Endometrial microvascular endothelial cells (primary cell): ENCODE data around the gene CEP89. TPM values are rescaled to one million over a fixed set of nuclear protein-coding genes. Genes with fewer than 3 reads are reported as not detected.
"Not testable (repeated sequence)": the region's sequence is repeated elsewhere in the genome, so short reads cannot be mapped to it uniquely, and the experiment has no call there.

ENCODE experiments used
- in situ Hi-C: cut with HindIII; loops from 2 replicates; pipeline ENCODE4 v1.10.0; 2017; ENCODE audit warnings: low sequenced_read_pairs, low pct_unique_long_range_greater_than_20kb; ENCODE audit errors: inconsistent ontology term
- total RNA-seq: library from RNA; depleted of rRNA; stranded (reverse); fragments of >200 nt; gene quantifications from one replicate; pipeline ENCODE4 v1.2.3, GENCODE V29; 2015; ENCODE audit errors: inconsistent ontology term

The CEP89 gene
- total RNA-seq, 1 donor from 2014 or later: 31.6 TPM

DNA sequence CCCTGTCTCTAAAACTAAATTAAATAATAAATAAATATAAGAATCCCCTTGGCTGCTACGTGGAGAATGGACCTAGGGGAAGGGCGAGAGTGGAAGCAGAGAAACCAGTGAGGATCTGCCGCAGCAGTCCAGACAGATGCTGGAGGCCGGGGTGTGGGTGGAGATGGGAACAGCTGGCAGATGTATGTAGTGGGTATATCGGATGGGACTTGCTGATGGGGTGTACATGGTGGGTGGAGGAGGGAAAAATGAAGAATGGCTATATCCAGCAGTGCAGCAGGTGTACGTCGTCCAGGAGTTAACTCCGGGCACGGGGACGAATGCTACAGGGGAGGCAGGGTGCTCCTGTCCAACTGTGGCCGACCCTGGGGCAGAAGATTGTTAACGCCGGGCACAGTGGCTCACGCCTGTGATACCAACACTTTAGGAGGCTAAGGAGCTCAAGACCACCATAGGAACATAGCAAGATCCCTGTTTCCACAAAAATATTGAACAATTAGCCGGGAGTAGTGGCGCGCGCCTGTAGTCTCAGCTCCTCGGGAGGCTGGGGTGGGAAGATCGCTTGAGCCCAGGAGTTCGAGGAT, 654 bp downstream of the CEP89 start:
- in situ Hi-C loops: no loop called here

DNA sequence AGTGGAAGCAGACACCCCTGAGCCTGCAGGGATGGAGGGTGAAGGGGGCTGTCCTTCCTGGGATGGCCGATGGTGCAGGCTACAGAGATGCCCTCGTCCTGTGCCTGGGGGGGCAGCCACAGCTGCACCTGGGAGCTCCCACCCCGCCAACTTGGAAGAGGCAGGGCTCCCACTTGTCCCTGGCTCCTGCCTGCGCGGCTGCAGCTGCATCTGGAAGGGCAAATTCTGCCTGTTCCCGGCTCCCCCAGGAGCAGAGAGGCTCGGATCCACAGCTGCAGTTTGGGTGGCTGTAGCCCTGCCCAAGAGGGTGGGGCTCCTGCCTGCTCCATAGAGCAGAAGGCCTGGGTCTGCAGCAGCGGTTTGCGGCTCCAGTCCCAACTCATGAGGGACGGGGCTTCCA, 2.2 kb downstream of the CEP89 start:
- in situ Hi-C loops: no loop called here

DNA sequence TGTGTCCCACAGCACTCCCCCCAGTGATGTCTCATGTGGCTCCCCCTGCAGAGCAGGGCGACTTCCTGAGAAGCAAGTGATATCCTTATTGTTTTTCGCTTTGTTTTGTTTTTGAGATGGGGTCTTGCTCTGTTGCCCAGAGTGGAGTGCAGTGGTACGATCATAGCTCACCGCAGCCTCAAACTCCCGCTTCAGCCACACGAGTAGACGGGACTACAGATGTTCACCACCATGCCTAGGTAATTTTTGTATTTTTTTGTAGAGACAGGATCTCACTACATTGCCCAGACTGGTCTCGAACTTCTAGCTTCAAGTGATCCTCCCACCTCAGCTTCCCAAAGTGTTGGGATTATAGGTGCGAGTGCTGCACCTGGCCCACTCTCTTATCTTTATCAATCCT, 5.0 kb downstream of the CEP89 start:
- in situ Hi-C loops: no loop called here

DNA sequence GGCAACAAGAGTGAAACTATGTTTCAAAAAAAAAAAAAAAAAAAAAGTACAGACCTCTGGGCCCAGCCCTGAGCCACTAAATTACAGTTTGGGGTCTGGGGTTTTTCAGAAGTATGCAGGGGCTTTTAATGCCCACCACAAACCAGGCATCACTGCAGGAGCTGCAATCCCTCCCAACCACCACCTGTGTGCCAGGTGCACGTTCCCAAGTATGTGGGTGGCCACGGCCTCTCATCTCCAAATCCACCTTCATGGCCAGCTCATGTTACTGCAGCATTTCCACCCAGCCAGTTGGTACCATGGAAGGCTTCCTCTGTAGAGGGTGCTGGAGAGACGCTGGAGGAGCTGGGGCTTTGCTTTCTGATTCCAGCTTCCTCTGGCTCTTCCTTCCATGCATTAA, 26.5 kb downstream of the CEP89 start:
- in situ Hi-C loops: no loop called here

DNA sequence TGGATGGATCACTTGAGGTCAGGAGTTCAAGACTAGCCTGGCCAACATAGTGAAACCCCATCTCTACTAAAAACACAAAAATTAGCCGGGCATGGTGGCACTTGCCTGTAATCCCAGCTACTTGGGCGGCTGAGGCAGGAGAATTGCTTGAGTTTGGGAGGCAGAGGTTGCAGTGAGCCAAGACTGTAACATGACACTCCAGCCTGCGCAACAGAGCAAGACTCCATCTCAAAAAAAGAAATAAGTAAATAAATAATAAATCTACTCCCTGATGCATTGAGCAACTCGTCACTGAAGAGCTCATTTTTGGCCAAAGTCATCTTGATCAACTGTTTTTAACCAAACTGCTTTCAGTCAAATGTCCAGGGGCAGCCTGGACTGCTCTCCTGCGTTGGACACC, 30.5 kb downstream of the CEP89 start:
- in situ Hi-C loops: not testable (repeated sequence)

DNA sequence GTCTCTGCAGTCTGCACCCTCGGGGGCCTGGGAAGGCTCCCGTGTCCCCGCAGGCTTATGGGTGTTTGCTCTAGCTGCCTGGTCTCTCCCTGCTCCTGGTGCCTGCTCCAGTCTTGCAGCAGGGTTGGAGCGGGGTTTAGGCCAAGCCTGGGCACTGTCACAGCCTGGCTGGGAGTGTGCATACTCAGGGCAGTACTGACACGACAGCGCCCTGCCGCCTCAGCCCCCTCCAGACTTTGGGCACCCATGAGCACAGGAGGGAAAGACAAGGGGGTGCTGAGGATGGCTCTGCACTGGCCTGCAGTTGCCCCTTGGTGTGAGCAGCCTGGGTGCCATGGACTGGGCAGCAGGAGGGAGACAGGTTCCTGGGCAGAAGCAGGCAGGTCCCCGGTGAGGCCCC, 35.7 kb downstream of the CEP89 start:
- in situ Hi-C loops: no loop called here

DNA sequence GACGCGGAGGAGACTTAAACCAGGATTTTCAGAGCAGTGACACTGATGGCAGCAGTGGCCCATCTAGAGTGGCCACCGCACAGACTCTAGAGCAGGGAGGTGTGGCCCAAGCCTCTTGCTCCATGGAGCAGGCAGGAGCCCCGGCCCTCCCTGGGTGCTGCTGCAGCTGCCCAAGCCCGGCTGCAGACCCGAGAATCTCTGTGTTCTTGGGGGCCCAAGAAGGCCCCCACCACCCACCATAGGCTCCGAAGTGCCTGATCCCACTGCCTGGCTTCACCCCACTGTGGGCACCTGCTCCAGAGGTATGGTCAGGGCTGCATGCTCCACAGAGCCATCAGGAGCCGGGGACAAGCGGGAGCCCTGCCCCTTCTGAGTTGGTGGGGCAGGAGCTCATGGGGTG, 36.1 kb downstream of the CEP89 start:
- in situ Hi-C loops: no loop called here

DNA sequence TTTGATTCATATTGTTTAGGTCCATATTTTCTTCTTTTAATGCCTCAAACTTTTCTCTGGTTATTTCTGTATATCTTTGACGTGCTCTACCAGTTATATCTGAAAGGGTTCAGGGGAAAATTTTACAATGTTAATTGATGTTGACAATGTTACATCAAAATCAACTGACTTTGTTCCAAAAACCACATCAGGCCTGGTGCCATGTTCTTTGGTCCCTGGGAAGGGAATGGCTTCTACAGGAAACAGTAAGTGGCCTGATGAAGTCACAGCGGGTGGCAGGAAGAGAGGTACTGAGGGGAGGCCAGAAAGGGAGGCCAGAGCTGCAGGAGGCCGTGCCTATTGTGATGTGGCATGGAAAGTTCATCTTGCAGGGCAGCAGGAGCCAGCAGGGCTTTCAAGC, 38.2 kb downstream of the CEP89 start:
- in situ Hi-C loops: no loop called here

DNA sequence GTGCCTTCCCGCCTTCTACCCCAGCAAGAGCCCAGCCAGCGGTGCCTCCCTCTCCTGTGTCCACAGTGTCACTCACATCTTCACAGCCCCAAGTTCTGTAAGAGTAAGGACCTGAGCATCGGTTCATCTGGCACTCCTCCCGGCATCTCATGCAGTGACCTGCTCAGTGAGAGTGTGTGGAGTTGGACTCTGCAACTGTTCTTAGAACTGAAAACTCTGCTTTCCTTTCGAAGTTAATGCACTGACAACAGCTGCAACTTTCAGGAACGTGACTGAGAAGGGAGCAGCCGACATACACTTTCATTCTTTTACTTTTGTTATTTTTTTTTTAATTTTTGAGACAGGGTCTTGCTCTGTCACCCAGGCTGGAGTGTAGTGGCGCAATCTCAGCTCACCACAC, 41.2 kb downstream of the CEP89 start:
- in situ Hi-C loops: no loop called here

DNA sequence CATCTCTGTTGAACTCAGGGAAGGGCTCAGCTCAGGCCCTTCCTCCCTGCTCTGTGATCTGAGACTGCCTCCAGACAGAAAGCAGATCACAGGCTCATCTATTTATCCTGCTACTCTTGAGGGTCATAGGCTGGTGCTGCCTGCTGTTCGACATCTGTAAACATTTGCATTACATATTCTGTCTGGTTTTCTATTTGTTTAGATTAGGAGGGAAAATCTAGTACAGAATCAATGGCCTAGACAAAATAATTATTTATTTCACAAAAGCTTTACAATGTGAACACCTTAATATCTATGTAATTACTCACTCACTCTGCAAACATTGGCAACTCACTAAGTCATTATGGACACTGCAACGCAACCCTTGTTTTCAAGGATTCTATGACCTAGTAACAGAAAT, 43.0 kb downstream of the CEP89 start:
- in situ Hi-C loops: no loop called here

DNA sequence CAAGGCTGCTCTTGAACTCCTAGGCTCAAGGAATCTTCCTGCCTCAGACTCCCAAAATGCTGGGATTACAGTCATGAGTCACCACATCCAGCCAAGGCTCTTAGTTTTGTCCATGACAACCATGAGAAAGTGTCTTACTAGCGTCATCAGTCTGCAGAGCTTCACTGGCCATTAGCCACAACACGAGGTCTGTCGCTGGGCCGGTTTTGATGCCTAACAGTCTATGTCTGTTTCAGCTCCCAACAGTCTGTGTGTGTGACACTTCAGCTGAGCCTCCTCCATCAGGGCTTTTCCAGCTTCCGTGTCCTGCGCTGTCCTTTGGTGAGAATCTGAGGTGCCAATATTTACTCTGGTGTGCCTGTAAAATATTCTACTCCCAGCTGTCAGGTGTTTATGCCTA, 47.6 kb downstream of the CEP89 start:
- in situ Hi-C loops: no loop called here

DNA sequence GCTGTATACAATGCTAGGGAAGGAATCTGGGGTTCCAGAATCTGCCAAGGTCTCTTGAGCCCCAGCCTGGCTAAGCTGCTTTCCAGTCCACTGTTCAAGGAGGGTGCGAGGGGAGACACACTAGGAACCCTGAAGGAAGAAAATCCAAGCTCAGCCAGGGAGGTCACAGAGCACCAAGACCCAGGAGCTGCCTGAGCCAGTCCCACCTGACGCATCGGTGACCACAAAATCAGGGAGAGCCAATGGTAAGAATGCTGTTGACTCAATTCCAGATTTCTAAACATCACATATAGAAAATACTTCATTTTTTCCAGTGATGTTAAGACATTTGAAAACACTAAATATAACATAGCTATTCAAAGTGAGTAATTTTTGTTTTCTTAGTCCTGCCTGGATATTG, 50.1 kb downstream of the CEP89 start:
- in situ Hi-C loops: no loop called here

DNA sequence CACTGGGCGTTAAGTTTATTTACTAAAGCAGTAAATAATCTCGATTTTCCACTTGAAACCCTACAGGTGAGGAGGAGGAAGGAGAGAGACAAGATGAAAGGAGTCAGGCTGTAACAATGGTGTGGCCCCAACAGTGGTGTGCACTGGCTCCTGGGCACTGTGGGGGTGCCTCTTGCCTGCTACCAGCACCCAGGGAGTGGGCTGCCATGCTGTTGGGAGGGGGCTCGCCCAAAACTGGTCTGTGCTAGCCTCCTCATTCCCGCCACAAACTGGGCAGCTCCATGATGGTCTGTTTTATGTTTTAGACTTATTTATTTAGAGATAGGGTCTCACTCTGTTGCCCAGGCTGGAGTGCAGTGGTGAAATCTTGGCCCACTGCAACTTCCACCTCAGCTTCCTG, 52.4 kb downstream of the CEP89 start:
- in situ Hi-C loops: no loop called here

DNA sequence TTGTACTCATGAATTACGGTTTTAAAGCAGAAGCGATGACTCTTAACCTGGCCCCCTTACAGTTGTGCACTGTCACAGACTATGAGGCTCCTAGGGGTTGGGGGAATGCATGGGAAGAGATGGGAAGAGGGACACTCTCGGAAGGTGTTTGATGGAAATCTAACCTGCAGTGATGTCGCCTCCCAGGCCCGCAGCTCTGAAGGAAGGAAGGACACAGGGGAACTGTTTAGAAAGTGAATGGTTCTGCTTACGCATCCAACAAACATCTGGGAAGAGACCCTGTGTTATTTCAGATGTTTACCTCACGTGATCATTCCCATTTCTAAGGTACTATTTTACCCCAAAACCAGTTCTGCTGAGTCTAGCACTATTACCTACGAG, 54.2 kb downstream of the CEP89 start:
- in situ Hi-C loops: no loop called here

DNA sequence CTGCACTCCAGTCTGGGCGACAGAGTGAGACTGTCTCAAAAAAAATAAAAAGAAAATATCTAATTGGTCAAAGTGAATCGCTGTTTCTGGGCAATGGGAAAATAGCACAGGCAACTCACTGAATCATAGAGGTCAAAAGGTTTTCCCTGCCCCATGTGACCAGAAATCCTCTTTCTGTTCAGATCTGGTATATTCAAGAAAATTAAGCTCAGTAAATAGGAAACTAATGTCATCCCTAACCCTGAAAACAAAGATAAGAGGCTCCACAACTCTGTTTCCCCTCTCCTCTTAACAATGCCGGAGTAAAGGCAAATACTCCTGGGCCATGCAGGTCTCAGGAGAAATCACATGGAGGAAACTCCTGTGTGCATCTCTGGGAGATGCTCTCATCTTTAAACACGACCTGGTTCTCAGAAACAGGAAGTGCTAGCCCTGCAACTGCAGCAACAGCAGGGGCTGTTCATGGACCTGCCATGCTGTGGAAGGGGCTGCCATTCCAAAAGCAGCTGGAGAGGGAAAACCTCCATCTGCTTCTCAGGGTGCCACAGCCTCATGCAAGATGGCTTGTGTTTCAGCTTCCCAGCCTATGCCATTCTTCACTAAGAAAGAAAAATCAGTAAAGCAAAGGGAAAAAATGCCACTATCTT, 54.7 kb downstream of the CEP89 start:
- in situ Hi-C loops: no loop called here

DNA sequence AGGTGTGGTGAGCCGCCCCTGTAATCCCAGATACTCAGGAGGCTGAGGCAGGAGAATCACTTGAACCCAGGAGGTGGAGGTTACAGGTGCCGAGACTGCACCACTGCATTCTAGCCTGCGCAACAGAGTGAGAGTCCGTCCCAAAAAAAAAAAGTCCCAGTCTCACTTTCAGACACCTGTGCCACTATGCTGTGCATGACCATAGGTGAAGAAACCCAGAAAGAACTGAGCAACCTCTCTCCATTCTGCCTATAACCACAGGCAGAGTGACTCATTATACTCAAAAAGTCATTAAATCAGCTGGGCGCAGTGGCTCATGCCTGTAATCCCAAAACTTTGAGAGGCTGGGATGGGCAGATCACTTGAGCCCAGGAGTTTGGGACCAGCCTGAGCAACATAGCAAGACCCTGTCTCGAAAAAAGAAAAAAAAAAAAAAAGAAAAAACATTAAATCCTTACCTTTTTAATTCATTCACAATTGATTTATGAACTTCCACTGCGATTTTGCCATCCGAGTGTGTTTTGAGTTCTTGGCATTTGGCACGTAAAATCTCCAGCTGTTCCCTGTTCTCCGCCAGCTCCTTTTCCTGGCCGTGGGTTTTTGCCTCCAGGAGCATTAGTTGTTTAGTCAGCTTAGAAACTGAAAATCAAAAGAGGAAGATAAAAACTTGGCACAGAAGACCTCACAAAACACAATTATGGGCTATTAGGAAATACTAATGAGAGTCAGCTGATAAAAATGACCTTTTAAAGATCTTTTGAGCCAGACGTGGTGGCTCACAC, 56.7 kb downstream of the CEP89 start:
- in situ Hi-C loops: no loop called here

DNA sequence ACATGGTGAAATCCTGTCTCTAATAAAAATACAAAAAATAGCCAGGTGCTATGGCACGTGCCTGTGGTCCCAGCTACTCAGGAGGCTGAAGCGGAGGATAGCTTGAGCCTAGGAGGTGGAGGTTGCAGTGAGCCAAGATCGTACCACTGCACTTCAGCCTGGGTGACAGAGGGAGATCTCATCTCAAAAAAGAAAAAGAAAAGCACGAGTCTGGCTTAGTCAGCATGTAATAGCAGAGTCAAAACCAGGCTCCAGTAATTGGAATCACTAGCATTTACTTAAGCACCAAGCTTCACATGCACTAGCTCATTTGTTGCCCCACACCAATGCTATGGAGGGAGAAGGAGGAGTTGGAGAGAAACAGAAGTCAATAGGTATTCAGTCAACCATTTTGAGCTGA, 60.3 kb downstream of the CEP89 start:
- in situ Hi-C loops: no loop called here

DNA sequence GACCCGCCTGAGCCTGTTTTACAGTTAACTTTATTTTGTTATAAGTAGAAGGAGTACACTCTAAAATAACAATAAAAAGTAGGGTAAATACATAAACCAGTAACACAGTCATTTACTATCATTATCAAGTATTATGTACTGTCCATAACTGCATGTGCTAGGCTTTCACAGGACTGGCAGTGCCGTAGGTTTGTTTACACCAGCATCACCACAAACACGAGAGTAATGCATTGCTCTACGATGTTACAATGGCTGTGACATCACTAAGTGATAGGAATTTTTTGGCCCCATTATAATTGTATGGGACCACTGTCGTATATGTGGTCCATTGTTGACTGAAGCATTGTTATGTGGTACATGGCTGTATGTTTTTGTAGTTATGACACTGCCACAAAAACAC, 60.9 kb downstream of the CEP89 start:
- in situ Hi-C loops: no loop called here

DNA sequence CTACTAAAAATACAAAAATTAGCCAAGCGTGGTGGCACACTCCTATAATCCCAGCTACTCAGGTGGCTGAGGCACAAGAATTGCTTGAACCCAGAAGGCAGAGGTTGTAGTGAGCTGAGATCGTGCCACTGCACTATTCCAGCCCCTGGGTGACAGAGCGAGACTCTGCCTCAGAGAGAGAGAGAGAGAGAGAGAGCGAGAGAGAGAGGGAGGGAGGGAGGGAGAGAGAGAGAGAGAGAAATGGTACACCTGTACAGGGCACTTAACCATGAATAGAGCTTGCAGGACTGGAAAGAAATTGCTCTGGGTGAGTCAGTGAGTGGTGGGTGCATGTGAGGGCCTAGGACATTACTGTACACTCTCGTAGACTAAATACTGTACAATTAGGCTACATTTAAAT, 61.7 kb downstream of the CEP89 start:
- in situ Hi-C loops: no loop called here

DNA sequence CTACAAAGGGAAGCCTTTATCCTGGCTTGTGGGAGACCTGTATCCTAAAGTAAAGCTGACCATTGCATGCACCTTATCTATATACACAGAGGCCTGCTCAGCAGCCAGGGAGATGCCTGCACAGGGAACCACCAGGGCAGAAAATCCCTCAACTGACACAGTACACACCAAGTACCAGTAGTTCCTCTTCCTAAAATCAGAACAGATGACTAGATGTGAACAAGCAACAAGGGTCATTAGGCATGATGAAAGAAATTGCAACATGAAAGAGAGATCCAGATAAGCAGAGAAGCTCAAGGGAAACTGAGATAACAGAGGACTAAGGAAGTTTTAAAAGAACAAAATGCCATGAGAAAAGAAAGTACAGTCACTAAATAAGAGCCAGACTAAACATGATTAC, 62.5 kb downstream of the CEP89 start:
- in situ Hi-C loops: no loop called here
